Upper lobe of left lung (tissue), 6 donors: ENCODE data around the gene PWWP3B. TPM values are rescaled to one million over a fixed set of nuclear protein-coding genes. Genes with fewer than 3 reads are reported as not detected.

Experiments
- ATAC-seq, 2 donors: fragments of 200-7000 bp; cut with Tn5 transposase; one replicate each; pipeline ENCODE4 v1.9.1; 2022; ENCODE audit warnings: mild to moderate bottlenecking in 2 of 2, moderate library complexity in 2 of 2; ENCODE audit not compliant: low FRiP score in 2 of 2
- DNase-seq, 2 donors: peaks; one replicate each; pipeline ENCODE4 v3.0.0-alpha.2; 2019 to 2020
- H3K27ac ChIP-seq, 4 donors: fragments of 200-600 bp; sonication (generic); one replicate each; pipeline ENCODE4 v1.5.1; 2016 to 2019
- H3K27me3 ChIP-seq, 4 donors: fragments of 200-600 bp; sonication (generic); one replicate each; pipeline ENCODE4 v1.5.1; 2017 to 2019
- H3K36me3 ChIP-seq, 4 donors: fragments of 200-600 bp; sonication (generic); one replicate each; pipeline ENCODE4 v1.5.1; 2016 to 2019
- H3K4me1 ChIP-seq, 4 donors: fragments of 200-600 bp; sonication (generic); one replicate each; pipeline ENCODE4 v1.5.1; 2018 to 2019
- H3K4me3 ChIP-seq, 4 donors: fragments of 200-600 bp; sonication (generic); one replicate each; pipeline ENCODE4 v1.5.1; 2017 to 2019; ENCODE audit warnings: mild to moderate bottlenecking in 2 of 4, moderate library complexity in 1 of 4
- H3K9me3 ChIP-seq, 4 donors: fragments of 200-600 bp; sonication (generic); one replicate each; pipeline ENCODE4 v1.5.1; 2018 to 2019
- CTCF ChIP-seq, 6 experiments: fragments of 450-650 bp in 4 of 6; fragments of 200-600 bp in 2 of 6; sonication (generic) in 2 of 6; IDR thresholded peaks; one replicate each; pipeline ENCODE4 v1.5.1; 2016 to 2019; ENCODE audit warnings: antibody characterized with exemption in 6 of 6
- EP300 ChIP-seq, 4 donors: sonication (generic); formaldehyde crosslinking; IDR thresholded peaks; one replicate each; pipeline ENCODE4 v1.5.1; 2017; ENCODE audit warnings: antibody characterized with exemption in 4 of 4, control low read depth in 2 of 4
- POLR2A ChIP-seq, 4 donors: fragments of 450-650 bp; IDR thresholded peaks; one replicate each; pipeline ENCODE4 v1.5.1; 2016 to 2017; ENCODE audit warnings: antibody characterized with exemption in 4 of 4, mild to moderate bottlenecking in 2 of 4
- POLR2AphosphoS5 ChIP-seq, 2 donors: sonication (generic); formaldehyde crosslinking; IDR thresholded peaks; one replicate each; pipeline ENCODE4 v1.5.1; 2017; ENCODE audit warnings: antibody characterized with exemption in 2 of 2
- WGBS, 2 donors: methylation state at CpG; one replicate each; pipeline ENCODE4 v1.1.5; 2017 to 2018; 5-methylcytosine and 5-hydroxymethylcytosine counted together
- total RNA-seq, 6 donors: library from RNA; depleted of rRNA in 4 of 6; stranded (reverse); fragments of >200 nt in 4 of 6; gene quantifications; one replicate each; pipeline versions ENCODE4 v1.1.0 to v1.2.1, GENCODE V29; 2016 to 2021
- donor health status: DM: no; HTN: no; CAD: no; lungs with moderate emphysema.
- donor health status: DM: no; HTN: yes; CAD: no; lungs with severe emphysema.

PWWP3B gene
- total RNA-seq, result 1 to 10 TPM in 1 of 6 donors, under 1 TPM in 3, not detected in 2; 0.67 to 1.2 (median 0.72) TPM

GRCh38 chrX:106168107-106168506 is at the start of gene PWWP3B:
Gene PWWP3B, plus strand, starts transcription at chrX:106168305. Its CDS starts 37,128 bp downstream, at chrX:106205433.
- no peak within 1 kb of the TSS for H3K4me3 ChIP-seq
- no peak within 1 kb of the TSS for H3K27ac ChIP-seq
- H3K4me1 ChIP-seq, result no peaks in the 10 kb centered on the region
- 14 to 40% methylated on average over 14 of the region's 14 CpGs for WGBS, 2 donors
- no peak for TF ChIP-seq EP300 (IDR thresholded peaks at IDR 0.05)
- TF ChIP-seq POLR2AphosphoS5 (IDR thresholded peaks at IDR 0.05), result no peak
- TF ChIP-seq CTCF (IDR thresholded peaks at IDR 0.05), result no peak
- TF ChIP-seq POLR2A (IDR thresholded peaks at IDR 0.05), result peak in 1 of 4 donors; percentile 18
- no peaks in the 10 kb centered on the region for H3K27me3 ChIP-seq
- ATAC-seq (no peak), DNase-seq (peak in 1 of 2 donors; percentile 28)
- no peaks in the 10 kb centered on the region for H3K36me3 ChIP-seq
- H3K9me3 ChIP-seq, result no peaks in the 10 kb centered on the region

GRCh38 chrX:106139048-106139447 is 29.1 kb upstream of the PWWP3B start:
- ATAC-seq, result peak in 1 of 2 donors; percentile 15
- no peak for DNase-seq
- Histone ChIP-seq H3K9me3 (peaks cover 0 to under 1% (median 0%) of the 10 kb centered on the region in 4 donors), H3K36me3 (no peaks in the 10 kb centered on the region), H3K27me3 (no peaks in the 10 kb centered on the region), H3K27ac (no peak overlapping the region), H3K4me1 (no peaks in the 10 kb centered on the region), H3K4me3 (no peak overlapping the region)
- 80 to 84% methylated on average over 1 to 6 of the region's 7 CpGs for WGBS, 2 donors
- no peak for TF ChIP-seq EP300 (IDR thresholded peaks at IDR 0.05)
- no peak for TF ChIP-seq POLR2A (IDR thresholded peaks at IDR 0.05)
- no peak for TF ChIP-seq CTCF (IDR thresholded peaks at IDR 0.05)
- TF ChIP-seq POLR2AphosphoS5 (IDR thresholded peaks at IDR 0.05), result no peak

- TF ChIP-seq POLR2AphosphoS5 (IDR thresholded peaks at IDR 0.05) (no peak), POLR2A (IDR thresholded peaks at IDR 0.05) (no peak), EP300 (IDR thresholded peaks at IDR 0.05) (no peak), CTCF (IDR thresholded peaks at IDR 0.05) (no peak)
- no peak for DNase-seq
- H3K27me3 ChIP-seq, result no peaks in the 10 kb centered on the region
- ATAC-seq, result no peak
- no peak overlapping the region for H3K27ac ChIP-seq
- 52 to 64% methylated on average over 4 to 5 of the region's 5 CpGs for WGBS, 2 donors
- peaks cover 0 to 5% (median 0%) of the 10 kb centered on the region in 4 donors for H3K9me3 ChIP-seq
- H3K36me3 ChIP-seq, result no peaks in the 10 kb centered on the region
- no peak overlapping the region for H3K4me3 ChIP-seq
- H3K4me1 ChIP-seq, result no peaks in the 10 kb centered on the region
These were observed 23.1 kb upstream of the PWWP3B start for GRCh38 chrX:106144755-106145639.

- no peak overlapping the region for H3K27ac ChIP-seq
- H3K9me3 ChIP-seq, result no peaks in the 10 kb centered on the region
- DNase-seq (no peak), ATAC-seq (no peak)
- H3K4me1 ChIP-seq, result no peaks in the 10 kb centered on the region
- WGBS, 2 donors, result 53 to 55% methylated on average over 2 of the region's 2 CpGs
- H3K36me3 ChIP-seq, result no peaks in the 10 kb centered on the region
- no peaks in the 10 kb centered on the region for H3K27me3 ChIP-seq
- H3K4me3 ChIP-seq, result no peak overlapping the region
- TF ChIP-seq POLR2AphosphoS5 (IDR thresholded peaks at IDR 0.05), result no peak
- TF ChIP-seq CTCF (IDR thresholded peaks at IDR 0.05), result no peak
- no peak for TF ChIP-seq POLR2A (IDR thresholded peaks at IDR 0.05)
- TF ChIP-seq EP300 (IDR thresholded peaks at IDR 0.05), result no peak
These were observed 17.4 kb upstream of the PWWP3B start for GRCh38 chrX:106150701-106151100.
